ENCODE measurements around the gene CEP295NL. TPM values are rescaled to one million over a fixed set of nuclear protein-coding genes. Genes with fewer than 3 reads are reported as not detected.

The CEP295NL gene
- polyA plus RNA-seq, 2 of the 4 experiments (the other 2 are of a cell fraction): 0.10 to 0.13 TPM

DNA sequence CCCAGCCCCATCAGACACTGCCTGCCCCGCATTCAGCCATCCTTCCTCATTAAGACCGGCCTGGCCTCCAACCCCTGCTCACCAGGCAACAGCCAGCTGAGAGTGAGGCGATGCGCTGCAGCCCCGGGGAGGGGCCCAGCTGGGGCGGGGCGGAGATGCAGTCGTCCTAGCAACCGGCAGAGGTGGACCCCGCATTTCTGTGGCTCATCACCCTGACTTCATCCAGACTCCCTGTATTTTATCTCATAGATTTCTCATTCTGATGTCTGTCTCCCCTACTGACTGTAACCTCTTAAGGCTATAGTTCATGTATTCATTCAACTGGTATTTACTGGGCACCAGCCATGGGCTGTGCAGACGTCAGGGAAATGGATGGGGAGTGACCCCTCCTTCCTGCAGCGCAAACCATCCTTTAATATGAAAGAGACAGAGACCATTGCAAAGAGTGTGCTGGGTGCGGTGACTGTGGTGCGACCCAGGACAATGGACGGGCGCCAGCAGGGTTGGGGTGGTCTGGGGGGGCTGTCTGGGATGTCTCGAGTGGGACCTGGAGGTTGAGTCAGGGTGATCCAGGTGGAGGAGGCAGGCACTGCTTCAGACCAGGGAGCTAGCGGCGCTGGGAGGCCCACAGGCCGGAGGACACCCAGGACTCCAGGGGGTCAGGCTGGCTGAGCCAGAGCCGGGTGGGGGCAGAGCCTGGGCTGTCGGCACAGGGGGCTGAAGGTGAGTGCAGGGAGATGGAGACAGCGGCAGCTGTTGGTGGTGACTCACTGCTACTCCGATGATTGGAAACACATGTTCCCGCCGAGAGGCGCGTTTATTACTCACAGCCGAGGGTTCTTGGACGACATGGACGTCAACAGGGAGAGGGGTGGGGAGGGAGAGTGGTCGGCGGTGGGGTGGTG is 32.7 kb upstream of the CEP295NL start (continued):
- peak in 1 of 2 experiments; percentile 9; a peak in 1 of 5 replicates for TF ChIP-seq EP300 (IDR thresholded peaks at IDR 0.05)
- no peak for TF ChIP-seq USF2 (IDR thresholded peaks at IDR 0.05)
- no peak for TF ChIP-seq CBX8 (IDR thresholded peaks at IDR 0.05)
- TF ChIP-seq JUN (IDR thresholded peaks at IDR 0.05): peak in 1 of 2 experiments; percentile 60; a peak in 2 of 5 replicates
- TF ChIP-seq, protein P1, sequence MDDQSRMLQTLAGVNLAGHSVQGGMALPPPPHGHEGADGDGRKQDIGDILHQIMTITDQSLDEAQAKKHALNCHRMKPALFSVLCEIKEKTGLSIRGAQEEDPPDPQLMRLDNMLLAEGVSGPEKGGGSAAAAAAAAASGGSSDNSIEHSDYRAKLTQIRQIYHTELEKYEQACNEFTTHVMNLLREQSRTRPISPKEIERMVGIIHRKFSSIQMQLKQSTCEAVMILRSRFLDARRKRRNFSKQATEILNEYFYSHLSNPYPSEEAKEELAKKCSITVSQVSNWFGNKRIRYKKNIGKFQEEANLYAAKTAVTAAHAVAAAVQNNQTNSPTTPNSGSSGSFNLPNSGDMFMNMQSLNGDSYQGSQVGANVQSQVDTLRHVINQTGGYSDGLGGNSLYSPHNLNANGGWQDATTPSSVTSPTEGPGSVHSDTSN (IDR thresholded peaks at IDR 0.05): peak; percentile 80

GRCh38 chr17:78934681-78935418 is 31.8 kb upstream of the CEP295NL start:
- 85% methylated on average over 19 of the region's 19 CpGs for WGBS (ENCODE audit: missing lambda C conversion rate)
- H3K4me2 ChIP-seq: peak overlapping the region; percentile 89
- H3K4me1 ChIP-seq: peaks cover 59% of the 10 kb centered on the region
- ChIA-PET CTCF (interaction anchor here (0.6 to 13.7 kb wide), 6 partner anchors 12 to 69 kb away, joined by 3 to 169 read pairs (median 5); no protein-coding TSS in a partner anchor), POLR2A (interaction anchor here (1.1 to 3.5 kb wide), 5 partner anchors 11 to 93 kb away, joined by 3 to 20 read pairs (median 5); partner anchors contain the start of gene TIMP2)
- no peaks in the 10 kb centered on the region for H3K9me3 ChIP-seq
- FAIRE-seq (no peak), DNase-seq (ENCODE audit: low read depth in 1 of 2, low spot score in 1 of 2) (no peak), ATAC-seq (no peak; a peak in 1 of 6 replicates)
- TF ChIP-seq RFX5 (IDR thresholded peaks at IDR 0.05) (no peak), EP300 (IDR thresholded peaks at IDR 0.05) (no peak), FOXS1 (CRISPR knock-in tag; IDR thresholded peaks at IDR 0.05) (no peak), CEBPB (IDR thresholded peaks at IDR 0.05) (no peak), PHF8 (IDR thresholded peaks at IDR 0.05; ENCODE audit: borderline replicate concordance, low read depth) (no peak), HDAC2 (IDR thresholded peaks at IDR 0.05) (no peak), JUNB (IDR thresholded peaks at IDR 0.05) (no peak)
- H3K27ac ChIP-seq: peak overlapping the region; percentile 91 to 97
- 0 out of 3 replicates have a peak overlapping the region, but pooled peaks have one; percentile 2 for H3K4me3 ChIP-seq

DNA sequence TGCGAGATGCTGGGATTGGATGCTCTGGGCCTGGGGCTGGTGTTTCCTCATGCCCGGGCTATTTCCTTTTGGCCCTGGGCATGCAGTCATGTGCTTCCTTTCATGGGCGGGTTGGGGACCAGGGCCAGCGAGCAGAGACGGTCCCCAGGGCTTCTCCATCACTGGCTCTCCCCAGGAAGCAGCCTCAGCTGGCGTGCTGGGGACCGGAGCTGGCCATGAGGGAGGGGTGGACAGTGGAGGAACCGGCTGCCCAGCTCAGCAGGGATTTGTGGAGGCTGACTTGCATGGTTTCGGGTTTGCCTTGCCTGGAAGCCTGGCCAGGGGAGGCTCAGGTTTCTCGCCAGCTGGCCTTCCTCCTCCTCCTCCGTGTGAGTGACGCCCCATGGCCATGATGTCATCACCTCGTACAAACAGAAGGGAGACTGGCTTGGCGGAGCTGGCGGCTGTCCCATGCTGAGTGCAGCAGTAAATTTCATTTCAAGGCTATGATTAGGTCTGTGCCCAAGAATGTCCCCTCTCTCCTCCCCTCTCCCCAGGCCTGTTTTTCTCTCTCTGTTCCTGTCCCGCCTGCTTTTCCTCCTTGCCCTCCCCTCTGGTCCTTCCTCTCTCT is 31.1 kb upstream of the CEP295NL start:
- peak overlapping the region; percentile 89 for H3K4me2 ChIP-seq
- ChIA-PET CTCF (interaction anchor here (0.8 to 13.7 kb wide), 5 partner anchors 24 to 68 kb away, joined by 3 to 169 read pairs (median 7); no protein-coding TSS in a partner anchor), POLR2A (interaction anchor here (1.1 to 3.5 kb wide), 5 partner anchors 10 to 93 kb away, joined by 3 to 20 read pairs (median 5); partner anchors contain the start of gene TIMP2)
- DNase-seq (ENCODE audit: low read depth in 1 of 2, low spot score in 1 of 2): peak; percentile 92 to 94
- H3K27ac ChIP-seq: peak overlapping the region; percentile 91 to 97
- FAIRE-seq: peak; percentile 96
- H3K4me3 ChIP-seq: peak overlapping the region; percentile 26
- ATAC-seq: peak; percentile 71 to 78
- 2% methylated on average over 16 of the region's 16 CpGs for WGBS (ENCODE audit: missing lambda C conversion rate)
- no peaks in the 10 kb centered on the region for H3K9me3 ChIP-seq
- peaks cover 56% of the 10 kb centered on the region for H3K4me1 ChIP-seq
- TF ChIP-seq RFX5 (IDR thresholded peaks at IDR 0.05): 0 out of 2 replicates have a peak, but pooled peaks have one; percentile 27
- no peak for TF ChIP-seq HOXA7 (CRISPR knock-in tag; IDR thresholded peaks at IDR 0.05)
- TF ChIP-seq FOSB (CRISPR knock-in tag; IDR thresholded peaks at IDR 0.05): no peak
- TF ChIP-seq RAD21 (conservative IDR thresholded peaks at IDR 0.05 in 1 of 2, IDR thresholded peaks at IDR 0.05 in 1 of 2): no peak
- TF ChIP-seq SREBF2 (IDR thresholded peaks at IDR 0.05): no peak
- peak; percentile 46 for TF ChIP-seq POLR2A (IDR thresholded peaks at IDR 0.05; ENCODE audit: low read length)
- no peak for TF ChIP-seq KDM5A (IDR thresholded peaks at IDR 0.05)
- no peak for TF ChIP-seq HES2 (IDR thresholded peaks at IDR 0.05)
- no peak for TF ChIP-seq ZSCAN20 (CRISPR knock-in tag; IDR thresholded peaks at IDR 0.05)
- no peak for TF ChIP-seq E2F6 (IDR thresholded peaks at IDR 0.05; ENCODE audit: borderline replicate concordance, low read depth)
- no peak for TF ChIP-seq CHD2 (IDR thresholded peaks at IDR 0.05; ENCODE audit: low read length, partially characterized antibody)
- no peak for TF ChIP-seq NFE2L2 (conservative IDR thresholded peaks at IDR 0.05; ENCODE audit: low read length)
- TF ChIP-seq TFCP2L1 (CRISPR knock-in tag; IDR thresholded peaks at IDR 0.05): no peak; the same call in 1 of the 2 replicates
- no peak for TF ChIP-seq EHF (CRISPR knock-in tag; IDR thresholded peaks at IDR 0.05)
- TF ChIP-seq FOSL2 (IDR thresholded peaks at IDR 0.05): no peak
- TF ChIP-seq FOSL2 (CRISPR knock-in tag; IDR thresholded peaks at IDR 0.05): peak; percentile 60
- peak in 1 of 2 experiments; percentile 46; a peak in 1 of 5 replicates for TF ChIP-seq JUN (IDR thresholded peaks at IDR 0.05)
- TF ChIP-seq BHLHE40 (IDR thresholded peaks at IDR 0.05; ENCODE audit: low read depth, low read length): no peak
- TF ChIP-seq FOXS1 (CRISPR knock-in tag; IDR thresholded peaks at IDR 0.05): no peak
- TF ChIP-seq JUNB (IDR thresholded peaks at IDR 0.05): 0 out of 2 replicates have a peak, but pooled peaks have one; percentile 27
- TF ChIP-seq CHD4 (IDR thresholded peaks at IDR 0.05; ENCODE audit: borderline replicate concordance): no peak; the same call in 1 of the 2 replicates
- no peak for TF ChIP-seq POLR2AphosphoS2 (conservative IDR thresholded peaks at IDR 0.05; ENCODE audit: low read length)
- TF ChIP-seq CBX2 (IDR thresholded peaks at IDR 0.05; ENCODE audit: borderline replicate concordance, low read depth): no peak
- no peak for TF ChIP-seq HOXB5 (CRISPR knock-in tag; IDR thresholded peaks at IDR 0.05)

All from A549 (cell line).